ENCODE results near the gene NHERF2.

Gene NHERF2

GRCh38 chr16:2074071-2074470 lies 47.4 kb downstream of the NHERF2 start:
- TF ChIP-seq POLR2A (IDR thresholded peaks at IDR 0.05; ENCODE audit: extremely low read depth, insufficient read length) (no peak), MAX (IDR thresholded peaks at IDR 0.05; ENCODE audit: low read depth, low read length) (no peak), MYC (IDR thresholded peaks at IDR 0.05; ENCODE audit: low read depth, low read length) (no peak), CTCF (IDR thresholded peaks at IDR 0.05; ENCODE audit: low read depth, low read length) (no peak)
- no peak for DNase-seq (ENCODE audit: low read depth)
- H3K4me3 ChIP-seq (ENCODE audit: low read depth, low read length): no peak overlapping the region

GRCh38 chr16:2075631-2076030 lies 48.9 kb downstream of the NHERF2 start:
- TF ChIP-seq MYC (IDR thresholded peaks at IDR 0.05; ENCODE audit: low read depth, low read length): no peak
- TF ChIP-seq POLR2A (IDR thresholded peaks at IDR 0.05; ENCODE audit: extremely low read depth, insufficient read length): no peak
- TF ChIP-seq MAX (IDR thresholded peaks at IDR 0.05; ENCODE audit: low read depth, low read length): no peak
- TF ChIP-seq CTCF (IDR thresholded peaks at IDR 0.05; ENCODE audit: low read depth, low read length): no peak
- H3K4me3 ChIP-seq (ENCODE audit: low read depth, low read length): no peak overlapping the region
- DNase-seq (ENCODE audit: low read depth): no peak

GRCh38 chr16:2076072-2076865 lies 49.6 kb downstream of the NHERF2 start:
- TF ChIP-seq MAX (IDR thresholded peaks at IDR 0.05; ENCODE audit: low read depth, low read length): no peak
- TF ChIP-seq MYC (IDR thresholded peaks at IDR 0.05; ENCODE audit: low read depth, low read length): no peak
- TF ChIP-seq POLR2A (IDR thresholded peaks at IDR 0.05; ENCODE audit: extremely low read depth, insufficient read length): no peak
- TF ChIP-seq CTCF (IDR thresholded peaks at IDR 0.05; ENCODE audit: low read depth, low read length): no peak
- no peak overlapping the region for H3K4me3 ChIP-seq (ENCODE audit: low read depth, low read length)
- no peak for DNase-seq (ENCODE audit: low read depth)

- TF ChIP-seq CTCF (IDR thresholded peaks at IDR 0.05; ENCODE audit: low read depth, low read length): no peak
- no peak for TF ChIP-seq MYC (IDR thresholded peaks at IDR 0.05; ENCODE audit: low read depth, low read length)
- TF ChIP-seq MAX (IDR thresholded peaks at IDR 0.05; ENCODE audit: low read depth, low read length): no peak
- no peak for TF ChIP-seq POLR2A (IDR thresholded peaks at IDR 0.05; ENCODE audit: extremely low read depth, insufficient read length)
- DNase-seq (ENCODE audit: low read depth): no peak
- H3K4me3 ChIP-seq (ENCODE audit: low read depth, low read length): no peak overlapping the region
These were observed 50.3 kb downstream of the NHERF2 start for GRCh38 chr16:2077016-2077415.

- DNase-seq (ENCODE audit: low read depth): no peak
- H3K4me3 ChIP-seq (ENCODE audit: low read depth, low read length): no peak overlapping the region
- no peak for TF ChIP-seq POLR2A (IDR thresholded peaks at IDR 0.05; ENCODE audit: extremely low read depth, insufficient read length)
These were observed 51.0 kb downstream of the NHERF2 start for GRCh38 chr16:2077696-2078095.

- DNase-seq (ENCODE audit: low read depth): no peak
- TF ChIP-seq MAX (IDR thresholded peaks at IDR 0.05; ENCODE audit: low read depth, low read length): no peak
- TF ChIP-seq POLR2A (IDR thresholded peaks at IDR 0.05; ENCODE audit: extremely low read depth, insufficient read length): no peak
- no peak for TF ChIP-seq CTCF (IDR thresholded peaks at IDR 0.05; ENCODE audit: low read depth, low read length)
- TF ChIP-seq MYC (IDR thresholded peaks at IDR 0.05; ENCODE audit: low read depth, low read length): no peak
- H3K4me3 ChIP-seq (ENCODE audit: low read depth, low read length): no peak overlapping the region
These were observed 51.4 kb downstream of the NHERF2 start for GRCh38 chr16:2078096-2078495.

All from NB4 (cell line).